Measurements from ENCODE around the gene ZNF672. TPM values are rescaled to one million over a fixed set of nuclear protein-coding genes. Genes with fewer than 3 reads are reported as not detected.

Gene ZNF672
- total RNA-seq, 1 donor from 2014 or later, result 15.3 TPM

- H3K36me3 ChIP-seq (ENCODE audit: control insufficient read depth, insufficient read depth, low read length), result no peaks in the 10 kb centered on the region
- TF ChIP-seq CTCF (IDR thresholded peaks at IDR 0.05; ENCODE audit: insufficient read depth, low read length, severe bottlenecking), result no peak
- FAIRE-seq, result no peak
- H3K4me3 ChIP-seq (ENCODE audit: low read depth, low read length), result no peak overlapping the region
- H3K27me3 ChIP-seq (ENCODE audit: control insufficient read depth, insufficient read depth, low read length), result no peaks in the 10 kb centered on the region
- DNase-seq (ENCODE audit: low read depth), result no peak
These were observed 3.6 kb upstream of the ZNF672 start for GRCh38 chr1:248834343-248834940.

- Histone ChIP-seq H3K4me3 (ENCODE audit: low read depth, low read length) (peak overlapping the region; percentile 96), H3K27me3 (ENCODE audit: control insufficient read depth, insufficient read depth, low read length) (no peaks in the 10 kb centered on the region), H3K36me3 (ENCODE audit: control insufficient read depth, insufficient read depth, low read length) (no peaks in the 10 kb centered on the region)
- no peak for DNase-seq (ENCODE audit: low read depth)
- no peak for FAIRE-seq
- TF ChIP-seq CTCF (IDR thresholded peaks at IDR 0.05; ENCODE audit: insufficient read depth, low read length, severe bottlenecking), result no peak
These were observed 811 bp upstream of the ZNF672 start for GRCh38 chr1:248837045-248837780.

GRCh38 chr1:248838357-248839167, 538 bp downstream of the ZNF672 start:
- Histone ChIP-seq H3K4me3 (ENCODE audit: low read depth, low read length) (peak overlapping the region; percentile 96), H3K36me3 (ENCODE audit: control insufficient read depth, insufficient read depth, low read length) (no peaks in the 10 kb centered on the region), H3K27me3 (ENCODE audit: control insufficient read depth, insufficient read depth, low read length) (no peaks in the 10 kb centered on the region)
- no peak for TF ChIP-seq CTCF (IDR thresholded peaks at IDR 0.05; ENCODE audit: insufficient read depth, low read length, severe bottlenecking)
- FAIRE-seq (no peak), DNase-seq (ENCODE audit: low read depth) (peak; percentile 80)

DNA sequence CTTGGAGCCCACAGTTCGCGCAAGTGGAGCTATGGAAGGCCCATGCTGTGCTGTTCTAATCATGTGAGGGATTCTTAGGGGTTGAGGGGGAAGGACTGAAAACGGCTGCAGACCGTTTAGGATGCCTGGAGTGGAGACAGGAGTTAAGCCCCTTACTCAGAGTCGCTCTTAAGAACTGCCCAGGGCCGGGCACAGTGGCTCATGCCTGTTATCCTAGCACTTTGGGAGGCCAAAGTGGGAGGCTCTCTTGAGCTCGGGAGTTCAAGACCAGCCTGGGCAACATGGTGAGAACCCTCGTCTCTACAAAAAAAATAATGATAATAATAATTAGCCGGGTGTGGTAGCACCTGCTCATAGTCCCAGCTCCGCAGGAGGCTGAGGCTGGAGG, 1.1 kb downstream of the ZNF672 start:
- Histone ChIP-seq H3K36me3 (ENCODE audit: control insufficient read depth, insufficient read depth, low read length) (no peaks in the 10 kb centered on the region), H3K4me3 (ENCODE audit: low read depth, low read length) (peak overlapping the region; percentile 96), H3K27me3 (ENCODE audit: control insufficient read depth, insufficient read depth, low read length) (no peaks in the 10 kb centered on the region)
- no peak for TF ChIP-seq CTCF (IDR thresholded peaks at IDR 0.05; ENCODE audit: insufficient read depth, low read length, severe bottlenecking)
- FAIRE-seq (no peak), DNase-seq (ENCODE audit: low read depth) (no peak)

GRCh38 chr1:248840946-248841345, 2.9 kb downstream of the ZNF672 start:
- DNase-seq (ENCODE audit: low read depth), result no peak
- FAIRE-seq, result no peak
- Histone ChIP-seq H3K4me3 (ENCODE audit: low read depth, low read length) (no peak overlapping the region), H3K36me3 (ENCODE audit: control insufficient read depth, insufficient read depth, low read length) (peaks cover 2% of the 10 kb centered on the region), H3K27me3 (ENCODE audit: control insufficient read depth, insufficient read depth, low read length) (no peaks in the 10 kb centered on the region)
- TF ChIP-seq CTCF (IDR thresholded peaks at IDR 0.05; ENCODE audit: insufficient read depth, low read length, severe bottlenecking), result no peak

All from bronchial epithelial cell (primary cell).